ENCODE measurements around the gene ZFPL1.
A peak's percentile ranks its signal among the peaks of the same experiment; 100 is the strongest.

ZFPL1 gene

DNA sequence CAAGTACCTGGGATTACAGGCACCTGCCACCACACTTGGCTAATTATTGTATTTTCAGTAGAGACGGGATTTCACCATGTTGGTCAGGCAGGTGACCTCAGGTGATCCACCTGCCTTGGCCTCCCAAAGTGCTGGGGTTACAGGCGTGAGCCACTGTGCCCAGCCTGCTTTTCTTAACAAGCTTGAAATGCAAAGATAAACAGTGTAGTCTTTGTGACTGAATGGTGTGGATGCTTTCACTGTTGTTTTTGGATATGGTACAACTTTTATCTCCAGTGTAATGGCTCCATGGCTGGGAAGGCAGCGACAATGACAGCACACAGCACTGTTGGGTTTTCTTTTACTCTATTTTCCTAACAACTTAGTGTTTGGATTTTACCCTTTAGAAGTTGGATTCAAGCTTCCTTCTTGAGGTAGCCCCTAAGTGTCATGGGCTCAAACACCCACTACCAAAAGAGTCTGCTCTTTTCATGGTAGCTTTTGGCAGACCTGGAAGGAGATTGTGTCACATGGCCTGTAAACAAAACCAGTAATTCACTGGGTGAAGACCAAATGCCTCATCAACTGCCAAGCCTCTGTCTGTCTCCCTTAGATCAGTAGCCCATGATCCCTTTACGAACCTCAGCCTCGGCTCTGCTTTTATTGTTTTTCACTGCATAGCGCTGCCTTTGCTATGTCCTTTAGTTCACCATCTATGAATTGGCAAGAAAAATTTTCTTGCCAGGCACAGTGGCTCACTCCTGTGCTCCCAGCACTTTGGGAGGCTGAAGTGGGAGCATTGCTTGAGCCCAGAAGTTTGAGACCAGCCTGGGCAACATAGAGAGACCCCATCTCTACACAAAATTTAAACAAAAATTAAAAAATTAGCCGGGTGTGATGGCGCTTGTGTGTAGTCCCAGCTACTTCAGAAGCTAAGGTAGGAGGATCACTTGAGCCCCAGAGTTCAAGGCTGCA is 18.4 kb downstream of the ZFPL1 start:
- no peak for DNase-seq (ENCODE audit: insufficient read length, low spot score)
- TF ChIP-seq POLR2A (IDR thresholded peaks at IDR 0.05; ENCODE audit: low read depth, low read length) (no peak), TAF1 (IDR thresholded peaks at IDR 0.05; ENCODE audit: low read depth, low read length) (no peak), POU2F2 (IDR thresholded peaks at IDR 0.05; ENCODE audit: low read depth, low read length) (no peak), SPI1 (IDR thresholded peaks at IDR 0.05; ENCODE audit: low read depth, low read length) (no peak), PAX5 (IDR thresholded peaks at IDR 0.05; ENCODE audit: insufficient read depth, low read length, severe bottlenecking) (no peak), POLR2AphosphoS5 (IDR thresholded peaks at IDR 0.05; ENCODE audit: low read depth, low read length) (no peak)
- no peak for FAIRE-seq

DNA sequence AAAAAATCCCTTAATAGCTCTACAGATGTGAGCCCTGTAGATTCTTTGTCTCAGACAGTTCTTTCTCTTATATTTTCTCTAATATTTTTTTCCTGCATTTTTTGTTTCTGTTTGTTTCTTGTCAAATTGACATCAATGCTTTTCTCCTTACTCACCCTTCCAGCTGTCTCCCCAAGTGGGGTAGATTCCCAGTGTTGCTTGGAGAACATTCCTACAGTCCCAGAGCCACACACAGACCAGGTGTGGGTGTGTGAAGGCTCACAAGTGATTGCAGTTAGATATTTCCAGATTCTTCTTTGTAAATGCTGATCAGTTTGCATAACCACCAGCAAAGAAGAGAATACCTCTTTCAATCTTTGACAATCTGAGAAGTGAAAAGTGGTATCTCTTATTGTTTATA is 19.5 kb downstream of the ZFPL1 start:
- no peak for FAIRE-seq
- no peak for DNase-seq (ENCODE audit: insufficient read length, low spot score)
- no peak for TF ChIP-seq TAF1 (IDR thresholded peaks at IDR 0.05; ENCODE audit: low read depth, low read length)
- TF ChIP-seq POLR2A (IDR thresholded peaks at IDR 0.05; ENCODE audit: low read depth, low read length) = no peak
- no peak for TF ChIP-seq POU2F2 (IDR thresholded peaks at IDR 0.05; ENCODE audit: low read depth, low read length)
- TF ChIP-seq POLR2AphosphoS5 (IDR thresholded peaks at IDR 0.05; ENCODE audit: low read depth, low read length) = no peak
- TF ChIP-seq SPI1 (IDR thresholded peaks at IDR 0.05; ENCODE audit: low read depth, low read length) = no peak
- TF ChIP-seq PAX5 (IDR thresholded peaks at IDR 0.05; ENCODE audit: insufficient read depth, low read length, severe bottlenecking) = no peak

DNA sequence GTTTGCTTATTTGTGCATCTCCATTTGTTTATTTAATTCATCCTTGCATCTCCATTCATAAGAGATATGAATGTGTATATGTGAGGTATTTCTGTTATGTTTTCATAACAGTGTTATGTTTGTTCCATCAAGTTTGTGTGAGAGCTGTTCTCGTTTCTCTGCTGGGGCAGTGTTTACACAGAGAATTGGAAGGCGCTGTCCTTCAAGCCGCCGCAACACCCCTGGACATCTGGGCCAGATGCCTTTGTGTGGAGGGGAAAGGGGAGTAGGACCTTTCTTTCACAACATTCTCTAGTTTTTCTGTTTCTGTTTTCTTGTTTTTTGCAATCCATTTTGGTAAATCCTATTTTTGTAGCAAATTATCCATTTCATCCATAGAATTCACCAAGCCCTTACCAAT is 20.6 kb downstream of the ZFPL1 start:
- TF ChIP-seq POLR2AphosphoS5 (IDR thresholded peaks at IDR 0.05; ENCODE audit: low read depth, low read length) (no peak), PAX5 (IDR thresholded peaks at IDR 0.05; ENCODE audit: insufficient read depth, low read length, severe bottlenecking) (no peak), SPI1 (IDR thresholded peaks at IDR 0.05; ENCODE audit: low read depth, low read length) (no peak), POU2F2 (IDR thresholded peaks at IDR 0.05; ENCODE audit: low read depth, low read length) (no peak), TAF1 (IDR thresholded peaks at IDR 0.05; ENCODE audit: low read depth, low read length) (no peak), POLR2A (IDR thresholded peaks at IDR 0.05; ENCODE audit: low read depth, low read length) (no peak)
- no peak for FAIRE-seq
- DNase-seq (ENCODE audit: insufficient read length, low spot score) = no peak

DNA sequence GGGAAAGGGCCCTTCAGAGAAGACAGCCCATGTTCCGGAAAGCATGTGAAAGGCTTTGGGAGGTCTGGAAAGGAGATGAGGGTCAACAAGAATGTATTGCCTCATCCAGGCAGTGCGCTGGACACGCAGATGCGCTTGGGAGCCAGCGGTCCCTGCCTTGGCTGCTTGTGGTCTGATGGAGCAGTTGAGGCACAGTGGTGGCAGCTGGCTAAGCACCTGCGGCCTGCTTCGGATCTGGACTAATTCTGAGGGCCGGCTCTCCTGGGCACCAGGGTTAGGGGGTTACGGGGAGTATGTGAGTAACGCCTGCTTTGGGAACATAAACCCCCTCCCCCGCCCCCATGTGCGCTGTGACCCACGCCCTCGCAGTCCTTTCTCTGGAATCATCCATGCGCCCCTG is 23.1 kb downstream of the ZFPL1 start:
- FAIRE-seq = no peak

DNA sequence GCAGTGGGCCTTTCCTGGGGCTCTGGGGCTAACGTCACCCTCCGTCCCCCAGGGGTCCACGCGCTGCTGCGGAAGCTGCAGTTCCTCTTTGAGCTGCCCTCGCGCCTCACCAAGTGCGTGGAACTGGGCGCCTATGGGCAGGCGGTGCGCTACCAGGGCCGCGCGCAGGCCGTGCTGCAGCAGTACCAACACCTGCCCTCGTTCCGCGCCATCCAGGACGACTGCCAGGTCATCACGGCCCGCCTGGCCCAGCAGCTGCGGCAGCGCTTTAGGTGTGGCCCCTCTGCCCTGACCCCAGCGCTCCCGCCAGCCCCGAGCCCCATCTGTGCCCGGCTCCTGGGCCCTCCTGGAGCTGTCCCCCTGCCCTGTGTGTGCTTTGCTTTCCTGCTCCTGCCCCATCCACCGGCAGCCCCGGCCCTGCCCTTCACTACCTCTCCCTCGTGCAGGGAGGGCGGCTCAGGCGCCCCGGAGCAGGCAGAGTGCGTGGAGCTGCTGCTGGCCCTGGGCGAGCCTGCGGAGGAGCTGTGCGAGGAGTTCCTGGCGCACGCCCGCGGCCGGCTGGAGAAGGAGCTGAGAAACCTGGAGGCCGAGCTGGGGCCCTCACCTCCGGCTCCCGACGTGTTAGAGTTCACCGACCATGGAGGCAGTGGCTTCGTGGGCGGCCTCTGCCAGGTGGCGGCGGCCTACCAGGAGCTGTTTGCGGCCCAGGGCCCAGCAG is 23.9 kb downstream of the ZFPL1 start:
- TF ChIP-seq PAX5 (IDR thresholded peaks at IDR 0.05; ENCODE audit: insufficient read depth, low read length, severe bottlenecking) (no peak), POLR2AphosphoS5 (IDR thresholded peaks at IDR 0.05; ENCODE audit: low read depth, low read length) (no peak), POU2F2 (IDR thresholded peaks at IDR 0.05; ENCODE audit: low read depth, low read length) (no peak), POLR2A (IDR thresholded peaks at IDR 0.05; ENCODE audit: low read depth, low read length) (no peak), SPI1 (IDR thresholded peaks at IDR 0.05; ENCODE audit: low read depth, low read length) (no peak), TAF1 (IDR thresholded peaks at IDR 0.05; ENCODE audit: low read depth, low read length) (no peak)
- DNase-seq (ENCODE audit: insufficient read length, low spot score) = no peak
- FAIRE-seq = no peak

More for the DNA sequence above, 23.1 kb downstream of the ZFPL1 start:
- no peak for TF ChIP-seq POLR2AphosphoS5 (IDR thresholded peaks at IDR 0.05; ENCODE audit: low read depth, low read length)
- no peak for TF ChIP-seq PAX5 (IDR thresholded peaks at IDR 0.05; ENCODE audit: insufficient read depth, low read length, severe bottlenecking)
- no peak for TF ChIP-seq POU2F2 (IDR thresholded peaks at IDR 0.05; ENCODE audit: low read depth, low read length)
- no peak for TF ChIP-seq TAF1 (IDR thresholded peaks at IDR 0.05; ENCODE audit: low read depth, low read length)
- DNase-seq (ENCODE audit: insufficient read length, low spot score) = no peak

DNA sequence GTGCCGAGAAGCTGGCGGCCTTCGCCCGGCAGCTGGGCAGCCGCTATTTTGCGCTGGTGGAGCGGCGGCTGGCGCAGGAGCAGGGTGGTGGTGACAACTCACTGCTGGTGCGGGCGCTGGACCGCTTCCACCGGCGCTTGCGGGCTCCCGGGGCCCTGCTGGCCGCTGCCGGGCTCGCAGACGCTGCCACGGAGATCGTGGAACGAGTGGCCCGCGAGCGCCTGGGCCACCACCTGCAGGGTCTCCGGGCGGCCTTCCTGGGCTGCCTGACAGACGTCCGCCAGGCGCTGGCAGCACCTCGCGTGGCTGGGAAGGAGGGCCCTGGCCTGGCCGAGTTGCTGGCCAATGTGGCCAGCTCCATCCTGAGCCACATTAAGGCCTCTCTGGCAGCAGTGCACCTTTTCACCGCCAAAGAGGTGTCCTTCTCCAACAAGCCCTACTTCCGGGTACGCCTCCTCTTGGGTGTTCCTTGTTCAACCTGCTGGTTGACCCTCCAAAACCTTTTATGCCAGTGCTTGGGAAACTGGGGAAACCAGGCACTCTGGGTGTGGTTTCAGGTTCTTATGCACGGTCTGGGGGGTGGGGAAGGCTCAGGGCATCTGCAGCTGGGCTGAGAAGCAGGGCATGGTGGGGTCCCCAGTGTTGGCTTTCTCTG is 24.6 kb downstream of the ZFPL1 start:
- no peak for DNase-seq (ENCODE audit: insufficient read length, low spot score)
- no peak for TF ChIP-seq SPI1 (IDR thresholded peaks at IDR 0.05; ENCODE audit: low read depth, low read length)
- no peak for TF ChIP-seq POU2F2 (IDR thresholded peaks at IDR 0.05; ENCODE audit: low read depth, low read length)
- no peak for TF ChIP-seq PAX5 (IDR thresholded peaks at IDR 0.05; ENCODE audit: insufficient read depth, low read length, severe bottlenecking)
- TF ChIP-seq POLR2AphosphoS5 (IDR thresholded peaks at IDR 0.05; ENCODE audit: low read depth, low read length) = no peak
- no peak for TF ChIP-seq TAF1 (IDR thresholded peaks at IDR 0.05; ENCODE audit: low read depth, low read length)
- TF ChIP-seq POLR2A (IDR thresholded peaks at IDR 0.05; ENCODE audit: low read depth, low read length) = no peak
- no peak for FAIRE-seq

DNA sequence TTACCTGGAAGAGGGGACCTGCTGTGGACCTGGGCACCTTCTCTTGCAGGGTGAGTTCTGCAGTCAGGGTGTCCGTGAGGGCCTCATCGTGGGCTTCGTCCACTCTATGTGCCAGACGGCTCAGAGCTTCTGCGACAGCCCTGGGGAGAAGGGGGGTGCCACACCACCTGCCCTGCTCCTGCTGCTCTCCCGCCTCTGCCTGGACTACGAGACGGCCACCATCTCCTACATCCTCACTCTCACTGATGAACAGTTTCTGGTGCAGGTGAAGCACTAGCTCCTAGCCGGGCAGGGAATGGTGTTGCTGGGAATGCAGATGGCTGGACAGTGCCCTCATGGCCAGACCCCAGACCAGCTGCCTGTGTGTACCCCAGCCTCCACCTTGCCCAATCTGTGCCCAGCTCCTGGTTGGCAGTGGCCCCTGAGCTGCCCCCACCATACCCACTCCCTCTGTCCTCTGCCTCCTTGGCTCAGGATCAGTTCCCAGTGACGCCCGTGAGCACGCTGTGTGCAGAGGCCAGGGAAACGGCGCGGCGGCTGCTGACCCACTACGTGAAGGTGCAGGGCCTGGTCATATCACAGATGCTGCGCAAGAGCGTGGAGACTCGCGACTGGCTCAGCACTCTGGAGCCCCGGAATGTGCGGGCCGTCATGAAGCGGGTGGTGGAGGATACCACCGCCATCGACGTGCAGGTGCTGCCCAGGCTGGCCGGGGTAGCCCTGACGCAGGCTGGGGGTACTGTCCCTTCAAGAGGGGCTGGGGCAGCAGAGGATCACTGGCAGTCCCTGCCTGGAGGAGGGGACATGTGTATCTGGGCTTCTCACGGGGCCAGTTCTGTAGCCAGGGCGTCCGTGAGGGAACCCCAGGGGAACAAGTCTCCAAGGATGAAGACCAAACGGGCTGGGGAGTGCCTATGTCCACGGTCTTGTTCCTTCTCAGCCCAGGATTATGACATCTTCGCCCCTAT is 25.5 kb downstream of the ZFPL1 start:
- TF ChIP-seq TAF1 (IDR thresholded peaks at IDR 0.05; ENCODE audit: low read depth, low read length) (no peak), POU2F2 (IDR thresholded peaks at IDR 0.05; ENCODE audit: low read depth, low read length) (no peak), SPI1 (IDR thresholded peaks at IDR 0.05; ENCODE audit: low read depth, low read length) (no peak)
- FAIRE-seq (no peak), DNase-seq (ENCODE audit: insufficient read length, low spot score) (no peak)

DNA sequence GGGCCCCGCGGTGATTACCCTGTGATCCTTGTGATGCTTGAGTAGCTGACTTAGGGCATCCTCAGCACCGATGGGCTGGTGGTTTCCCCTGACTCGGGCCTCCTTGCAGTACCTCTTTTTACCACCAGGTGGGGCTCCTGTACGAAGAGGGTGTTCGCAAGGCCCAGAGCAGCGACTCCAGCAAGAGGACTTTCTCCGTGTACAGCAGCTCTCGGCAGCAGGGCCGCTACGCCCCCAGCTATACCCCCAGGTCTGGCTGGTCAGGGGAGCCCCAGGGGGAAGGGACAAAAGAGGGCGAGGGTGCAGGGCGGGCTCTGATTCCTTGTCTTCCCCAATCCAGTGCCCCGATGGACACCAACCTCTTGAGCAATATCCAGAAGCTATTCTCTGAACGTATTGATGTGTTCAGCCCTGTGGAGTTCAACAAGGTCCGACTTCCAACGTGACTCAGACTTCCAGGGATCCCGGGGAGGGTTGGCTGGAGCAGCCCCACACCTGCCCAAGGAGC is 26.4 kb downstream of the ZFPL1 start:
- TF ChIP-seq POLR2A (IDR thresholded peaks at IDR 0.05; ENCODE audit: low read depth, low read length) = no peak
- TF ChIP-seq POLR2AphosphoS5 (IDR thresholded peaks at IDR 0.05; ENCODE audit: low read depth, low read length) = no peak
- TF ChIP-seq PAX5 (IDR thresholded peaks at IDR 0.05; ENCODE audit: insufficient read depth, low read length, severe bottlenecking) = no peak
- no peak for TF ChIP-seq SPI1 (IDR thresholded peaks at IDR 0.05; ENCODE audit: low read depth, low read length)
- no peak for TF ChIP-seq TAF1 (IDR thresholded peaks at IDR 0.05; ENCODE audit: low read depth, low read length)
- no peak for TF ChIP-seq POU2F2 (IDR thresholded peaks at IDR 0.05; ENCODE audit: low read depth, low read length)
- DNase-seq (ENCODE audit: insufficient read length, low spot score) (peak; percentile 88), FAIRE-seq (peak; percentile 97)
